Measurements from ENCODE around the gene RPL23. TPM values are rescaled to one million over a fixed set of nuclear protein-coding genes. Genes with fewer than 3 reads are reported as not detected.

The RPL23 gene
- total RNA-seq = 1,000 to 10,000 TPM; 1,194 to 1,262 TPM
- polyA plus RNA-seq (2013, experiment 1 of 2) = 2,291 TPM
- 2,039 TPM for polyA plus RNA-seq (2013, experiment 2 of 2)
- long read RNA-seq, experiment 1, transcript RPL23-206 (5 exons, 2,821 nt) = major isoform, 331 of 573 reads
- long read RNA-seq, experiment 1, partial matches to known transcripts = 230 of 573 reads
- long read RNA-seq, experiment 1, other reads (novel, unspliced or antisense) = 7 of 573 reads
- long read RNA-seq, experiment 2, transcript RPL23-206 (5 exons, 2,821 nt) = major isoform, 65 of 78 reads
- long read RNA-seq, experiment 2, partial matches to known transcripts = 10 of 78 reads
- long read RNA-seq, experiment 2, other reads (novel, unspliced or antisense) = 1 of 78 reads
- long read RNA-seq, experiment 3, transcript RPL23-206 (5 exons, 2,821 nt) = major isoform, 109 of 127 reads
- long read RNA-seq, experiment 3, partial matches to known transcripts = 7 of 127 reads
- long read RNA-seq, experiment 3, other reads (novel, unspliced or antisense) = 5 of 127 reads
- long read RNA-seq, experiment 4, transcript RPL23-206 (5 exons, 2,821 nt) = major isoform, 5 of 7 reads
- long read RNA-seq, experiment 4, partial matches to known transcripts = 2 of 7 reads
- long read RNA-seq, experiment 4, other reads (novel, unspliced or antisense) = 0 of 7 reads

GRCh38 chr17:38853292-38854219 lies at the start of gene RPL23:
TSS of gene RPL23 (minus strand) at chr17:38853721. CDS start at chr17:38853710, 11 bp downstream.
- Mint-ChIP-seq H3K9me3 (no peaks in the 10 kb centered on the region), H3K4me3 (peak within 1 kb of the TSS; percentile 99), H3K27ac (peak within 1 kb of the TSS; percentile 99), H3K27me3 (ENCODE audit: insufficient read depth) (no peaks in the 10 kb centered on the region), H3K4me1 (peaks cover 27% of the 10 kb centered on the region), H3K36me3 (ENCODE audit: low read depth) (peaks cover 48% of the 10 kb centered on the region)
- Histone ChIP-seq H3K9me3 (ENCODE audit: control insufficient read depth, low read length) (no peaks in the 10 kb centered on the region), H3K36me3 (ENCODE audit: control insufficient read depth, insufficient read depth, low read length) (peaks cover 44% of the 10 kb centered on the region), H3K4me1 (ENCODE audit: control insufficient read depth, insufficient read depth, low read length) (no peaks in the 10 kb centered on the region), H3K27ac (ENCODE audit: low read depth, low read length) (peak within 1 kb of the TSS; percentile 94), H3K4me3 (ENCODE audit: low read length) (peak within 1 kb of the TSS; percentile 97), H3K9ac (ENCODE audit: extremely low read depth, low read length, poor library complexity, severe bottlenecking) (peak within 1 kb of the TSS; percentile 95), H3K27me3 (ENCODE audit: control insufficient read depth, insufficient read depth, low read length, poor library complexity, severe bottlenecking) (no peaks in the 10 kb centered on the region)
- TF ChIP-seq CTCF (conservative IDR thresholded peaks at IDR 0.05) = no peak
- DNase-seq = peak; percentile 98
- WGBS, 2 experiments (ENCODE audit: insufficient coverage in 1 of 2, insufficient read length in 1 of 2) = 0% methylated on average over 38 to 48 of the region's 48 CpGs

DNA sequence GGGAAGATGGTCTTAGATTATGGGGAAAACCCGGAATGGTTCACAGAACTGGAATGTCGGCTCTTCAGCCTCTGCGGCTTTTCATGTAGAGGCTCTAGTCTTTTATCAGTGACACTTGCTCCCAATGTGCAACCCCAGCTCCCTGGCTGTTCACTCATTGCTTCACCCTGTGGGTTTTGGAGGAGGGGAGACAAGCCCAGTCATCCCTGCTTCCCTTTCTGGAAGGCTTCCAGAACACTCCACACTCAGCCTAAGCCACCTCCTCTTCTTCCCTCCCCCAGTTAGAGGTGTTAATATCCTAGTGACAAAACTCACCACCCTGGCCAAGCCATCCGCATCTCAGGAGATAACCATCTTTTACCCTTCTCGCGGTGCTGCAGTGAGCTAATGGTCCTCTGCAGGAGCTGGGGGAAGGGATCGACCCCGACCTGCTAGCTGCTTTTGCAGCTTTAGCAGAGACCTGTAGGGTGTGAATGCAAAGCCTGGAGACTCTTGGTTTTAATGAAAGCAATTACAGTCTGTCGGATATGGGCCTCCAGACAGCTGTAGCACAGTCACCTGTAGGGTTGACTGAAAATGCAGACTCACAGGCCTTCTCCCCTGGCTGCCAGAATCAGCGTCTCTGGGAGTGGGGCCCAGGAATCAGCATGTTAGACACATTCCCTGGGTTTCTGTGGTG lies 47.6 kb upstream of the RPL23 start:
- TF ChIP-seq CTCF (conservative IDR thresholded peaks at IDR 0.05) = peak; percentile 17
- no peaks in the 10 kb centered on the region for H3K27me3 Mint-ChIP-seq (ENCODE audit: insufficient read depth)
- Histone ChIP-seq H3K27ac (ENCODE audit: low read depth, low read length) (no peak overlapping the region), H3K4me1 (ENCODE audit: control insufficient read depth, insufficient read depth, low read length) (no peaks in the 10 kb centered on the region), H3K36me3 (ENCODE audit: control insufficient read depth, insufficient read depth, low read length) (peaks cover 79% of the 10 kb centered on the region), H3K9me3 (ENCODE audit: control insufficient read depth, low read length) (no peaks in the 10 kb centered on the region), H3K27me3 (ENCODE audit: control insufficient read depth, insufficient read depth, low read length, poor library complexity, severe bottlenecking) (no peaks in the 10 kb centered on the region), H3K4me3 (ENCODE audit: low read length) (no peak overlapping the region), H3K9ac (ENCODE audit: extremely low read depth, low read length, poor library complexity, severe bottlenecking) (no peak overlapping the region)
- WGBS, 2 experiments (ENCODE audit: insufficient coverage in 1 of 2, insufficient read length in 1 of 2) = 41 to 66% methylated on average over 7 to 10 of the region's 10 CpGs
- peaks cover 13% of the 10 kb centered on the region for H3K4me1 Mint-ChIP-seq
- peaks cover 61% of the 10 kb centered on the region for H3K36me3 Mint-ChIP-seq (ENCODE audit: low read depth)
- H3K27ac Mint-ChIP-seq = peak overlapping the region; percentile 92
- H3K4me3 Mint-ChIP-seq = no peak overlapping the region
- H3K9me3 Mint-ChIP-seq = no peaks in the 10 kb centered on the region
- peak; percentile 89 for DNase-seq

DNA sequence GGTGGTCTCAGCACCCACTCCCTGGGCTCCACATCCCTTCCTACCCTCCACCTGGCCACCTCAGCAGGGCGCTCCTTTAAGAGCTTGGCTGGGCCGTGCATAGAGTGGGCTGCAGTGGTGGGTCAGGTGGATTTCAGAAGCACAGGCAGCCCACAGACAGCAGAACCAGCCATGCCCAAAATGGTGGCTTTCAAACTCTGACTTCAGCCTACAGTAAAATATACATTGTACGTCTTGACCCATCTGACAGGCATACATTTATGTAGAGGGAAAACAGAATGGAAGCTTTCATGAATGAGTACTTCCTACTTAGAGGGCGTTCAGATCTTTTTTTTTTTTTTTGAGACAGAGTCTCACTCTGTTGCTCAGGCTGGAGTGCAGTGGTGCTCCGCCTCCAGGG lies 45.9 kb upstream of the RPL23 start:
- Mint-ChIP-seq H3K4me1 (peaks cover 13% of the 10 kb centered on the region), H3K9me3 (no peaks in the 10 kb centered on the region), H3K27ac (peak overlapping the region; percentile 80), H3K4me3 (no peak overlapping the region), H3K27me3 (ENCODE audit: insufficient read depth) (no peaks in the 10 kb centered on the region), H3K36me3 (ENCODE audit: low read depth) (peaks cover 56% of the 10 kb centered on the region)
- no peaks in the 10 kb centered on the region for H3K27me3 ChIP-seq (ENCODE audit: control insufficient read depth, insufficient read depth, low read length, poor library complexity, severe bottlenecking)
- peaks cover 75% of the 10 kb centered on the region for H3K36me3 ChIP-seq (ENCODE audit: control insufficient read depth, insufficient read depth, low read length)
- WGBS, 2 experiments (ENCODE audit: insufficient coverage in 1 of 2, insufficient read length in 1 of 2) = 60 to 93% methylated on average over 1 to 5 of the region's 5 CpGs
- TF ChIP-seq CTCF (conservative IDR thresholded peaks at IDR 0.05) = no peak
- no peak for DNase-seq
- no peak overlapping the region for H3K27ac ChIP-seq (ENCODE audit: low read depth, low read length)
- no peak overlapping the region for H3K9ac ChIP-seq (ENCODE audit: extremely low read depth, low read length, poor library complexity, severe bottlenecking)
- H3K9me3 ChIP-seq (ENCODE audit: control insufficient read depth, low read length) = no peaks in the 10 kb centered on the region
- H3K4me1 ChIP-seq (ENCODE audit: control insufficient read depth, insufficient read depth, low read length) = no peaks in the 10 kb centered on the region
- no peak overlapping the region for H3K4me3 ChIP-seq (ENCODE audit: low read length)

Measured in endodermal cell (in vitro differentiated cells).